PFSK-1 (cell line): ENCODE results near the gene FMN1.

Source experiments
- FOXP2 ChIP-seq: optimal IDR thresholded peaks from 2 replicates; pipeline ENCODE3; 2011; ENCODE audit warnings: borderline replicate concordance, control low read depth, inconsistent platforms; ENCODE audit not compliant: insufficient read depth; ENCODE audit errors: extremely low read length, extremely low read depth
- POLR2AphosphoS5 ChIP-seq: IDR thresholded peaks from 2 replicates; pipeline ENCODE4 v1.6.1; 2012; ENCODE audit warnings: low read depth, mild to moderate bottlenecking, control low read depth, low read length, moderate library complexity
- REST ChIP-seq, 2 experiments: IDR thresholded peaks; 2 replicates each; pipeline versions ENCODE4 v1.6.1 to v1.8.0; 2011 to 2012; ENCODE audit warnings: low read depth in 2 of 2, low read length in 2 of 2, control low read depth in 1 of 2, inconsistent platforms in 1 of 2, mild to moderate bottlenecking in 1 of 2, moderate library complexity in 1 of 2; ENCODE audit not compliant: insufficient read depth in 1 of 2
- SIN3A ChIP-seq: IDR thresholded peaks from 2 replicates; pipeline ENCODE4 v1.6.1; 2012; ENCODE audit warnings: mild to moderate bottlenecking, low read length, moderate library complexity, borderline replicate concordance; ENCODE audit not compliant: insufficient read depth
- TAF1 ChIP-seq: IDR thresholded peaks from 2 replicates; pipeline ENCODE4 v1.6.1; 2012; ENCODE audit warnings: low read length, control low read depth, borderline replicate concordance; ENCODE audit not compliant: insufficient read depth

The FMN1 gene

GRCh38 chr15:32905481-32905880 is 289.0 kb downstream of the FMN1 start:
- TF ChIP-seq REST (IDR thresholded peaks at IDR 0.05; ENCODE audit: insufficient read depth in 1 of 2, low read depth in 2 of 2, low read length in 2 of 2) = no peak
- TF ChIP-seq TAF1 = no peak
- no peak for TF ChIP-seq SIN3A
- no peak for TF ChIP-seq FOXP2
- TF ChIP-seq POLR2AphosphoS5 = no peak

GRCh38 chr15:32904448-32904847 is 290.1 kb downstream of the FMN1 start:
- TF ChIP-seq FOXP2 (no peak), TAF1 (no peak), POLR2AphosphoS5 (no peak), REST (IDR thresholded peaks at IDR 0.05; ENCODE audit: insufficient read depth in 1 of 2, low read depth in 2 of 2, low read length in 2 of 2) (no peak), SIN3A (no peak)

- no peak for TF ChIP-seq REST (IDR thresholded peaks at IDR 0.05; ENCODE audit: insufficient read depth in 1 of 2, low read depth in 2 of 2, low read length in 2 of 2)
- TF ChIP-seq FOXP2 = no peak
Measured at GRCh38 chr15:32903591-32904290, 290.8 kb downstream of the FMN1 start.

GRCh38 chr15:32901995-32902394 is 292.5 kb downstream of the FMN1 start:
- no peak for TF ChIP-seq POLR2AphosphoS5
- TF ChIP-seq TAF1 = no peak
- no peak for TF ChIP-seq FOXP2
- TF ChIP-seq SIN3A = no peak
- no peak for TF ChIP-seq REST (IDR thresholded peaks at IDR 0.05; ENCODE audit: insufficient read depth in 1 of 2, low read depth in 2 of 2, low read length in 2 of 2)

- TF ChIP-seq SIN3A = no peak
- no peak for TF ChIP-seq FOXP2
Measured at GRCh38 chr15:32901192-32901591, 293.3 kb downstream of the FMN1 start.

- no peak for TF ChIP-seq SIN3A
- no peak for TF ChIP-seq FOXP2
- TF ChIP-seq REST (IDR thresholded peaks at IDR 0.05; ENCODE audit: insufficient read depth in 1 of 2, low read depth in 2 of 2, low read length in 2 of 2) = no peak
- no peak for TF ChIP-seq POLR2AphosphoS5
- TF ChIP-seq TAF1 = no peak
Measured at GRCh38 chr15:32899126-32899596, 295.4 kb downstream of the FMN1 start.
